H1 (cell line): ENCODE measurements around the gene MIGA1.

ENCODE experiments used
- ATF3 ChIP-seq: IDR thresholded peaks from 2 replicates; pipeline ENCODE4 v1.6.1; 2011; ENCODE audit warnings: low read depth, mild to moderate bottlenecking, low read length; ENCODE audit not compliant: insufficient read depth
- CTCF ChIP-seq, 3 experiments: IDR thresholded peaks; 1 replicate in 2 of 3; 2 replicates in 1 of 3; pipeline versions ENCODE4 v1.5.1 to v1.6.1; 2011; ENCODE audit warnings: low read length in 3 of 3, mild to moderate bottlenecking in 3 of 3, inconsistent platforms in 2 of 3, low read depth in 1 of 3, moderate library complexity in 1 of 3; ENCODE audit not compliant: insufficient read depth in 1 of 3; ENCODE audit errors: control extremely low read depth in 1 of 3
- EGR1 ChIP-seq: IDR thresholded peaks from 2 replicates; pipeline ENCODE4 v1.6.1; 2011; ENCODE audit warnings: low read depth, low read length, borderline replicate concordance
- EZH2 ChIP-seq: fragments of 200-600 bp; sonication (generic); IDR thresholded peaks from 2 replicates; pipeline ENCODE4 v1.7.1; 2012; ENCODE audit warnings: low read depth, mild to moderate bottlenecking, moderate library complexity, low read length, inconsistent platforms; ENCODE audit not compliant: severe bottlenecking
- JUN ChIP-seq: IDR thresholded peaks from 2 replicates; pipeline ENCODE4 v1.6.1; 2011; ENCODE audit warnings: low read depth, mild to moderate bottlenecking, improper control_type of control experiment, low read length
- POLR2A ChIP-seq, 2 experiments: IDR thresholded peaks; 1 replicate in 1 of 2; 2 replicates in 1 of 2; pipeline ENCODE4 v1.6.1; 2011; ENCODE audit warnings: low read depth in 2 of 2, low read length in 2 of 2, mild to moderate bottlenecking in 2 of 2; ENCODE audit errors: control extremely low read depth in 1 of 2
- SP2 ChIP-seq: IDR thresholded peaks from 2 replicates; pipeline ENCODE4 v1.6.1; 2012; ENCODE audit warnings: mild to moderate bottlenecking, low read length, inconsistent platforms
- SRF ChIP-seq: IDR thresholded peaks from 2 replicates; pipeline ENCODE4 v1.6.1; 2011; ENCODE audit warnings: mild to moderate bottlenecking, low read depth, low read length, moderate library complexity

- no peak for TF ChIP-seq CTCF (IDR thresholded peaks at IDR 0.05; ENCODE audit: control extremely low read depth in 1 of 3, insufficient read depth in 1 of 3, low read depth in 1 of 3, low read length in 3 of 3)
- TF ChIP-seq EZH2 = no peak
- no peak for TF ChIP-seq EGR1
- no peak for TF ChIP-seq SP2
- no peak for TF ChIP-seq JUN
- TF ChIP-seq SRF = no peak
- no peak for TF ChIP-seq ATF3
- no peak for TF ChIP-seq POLR2A (IDR thresholded peaks at IDR 0.05; ENCODE audit: control extremely low read depth in 1 of 2, low read depth in 2 of 2, low read length in 2 of 2)
These were observed 126.6 kb downstream of the MIGA1 start for GRCh38 chr1:77906019-77906545.
